GM12878 (cell line): ENCODE results near the gene MACROD2.

Source experiments
- ATF7 ChIP-seq: fragments of 450-650 bp; IDR thresholded peaks from 2 replicates; pipeline ENCODE4 v1.6.1; 2016; ENCODE audit warnings: low read depth, mild to moderate bottlenecking
- CTCF ChIP-seq, 3 experiments: IDR thresholded peaks in 2 of 3; conservative IDR thresholded peaks in 1 of 3; 2 replicates each; pipeline ENCODE4 v1.5.1; 2011; ENCODE audit warnings: low read depth in 3 of 3, low read length in 3 of 3, mild to moderate bottlenecking in 3 of 3, control low read depth in 2 of 3, moderate library complexity in 2 of 3, inconsistent platforms in 1 of 3, mixed read lengths in 1 of 3; ENCODE audit not compliant: control insufficient read depth in 2 of 3, insufficient read depth in 1 of 3; ENCODE audit errors: extremely low read depth in 1 of 3
- DPF2 ChIP-seq: fragments of 450-650 bp; IDR thresholded peaks from 2 replicates; pipeline ENCODE4 v1.6.1; 2017; ENCODE audit warnings: mild to moderate bottlenecking
- MYC ChIP-seq: IDR thresholded peaks from 2 replicates; pipeline ENCODE4 v1.6.1; 2011; ENCODE audit warnings: mild to moderate bottlenecking, low read length, moderate library complexity, inconsistent platforms; ENCODE audit not compliant: insufficient read depth, insufficient replicate concordance, insufficient read length, severe bottlenecking
- POLR2A ChIP-seq: IDR thresholded peaks from 2 replicates; pipeline ENCODE4 v1.6.1; 2011; ENCODE audit warnings: low read depth, mild to moderate bottlenecking, low read length
- SIN3A ChIP-seq: IDR thresholded peaks from 2 replicates; pipeline ENCODE4 v1.6.1; 2012; ENCODE audit warnings: low read depth, low read length, improper control_type of control experiment
- TCF12 ChIP-seq: IDR thresholded peaks from 2 replicates; pipeline ENCODE4 v1.6.1; 2011; ENCODE audit warnings: low read depth, mild to moderate bottlenecking, low read length
- YY1 ChIP-seq: IDR thresholded peaks from 2 replicates; pipeline ENCODE4 v1.6.1; 2011; ENCODE audit warnings: low read depth, mild to moderate bottlenecking, low read length
- ZBTB40 ChIP-seq: fragments of 450-650 bp; IDR thresholded peaks from 2 replicates; pipeline ENCODE4 v1.6.1; 2016; ENCODE audit warnings: mild to moderate bottlenecking, moderate library complexity, borderline replicate concordance
- ZNF24 ChIP-seq: fragments of 450-650 bp; IDR thresholded peaks from 2 replicates; pipeline ENCODE4 v1.6.1; 2017; ENCODE audit warnings: antibody characterized with exemption, mild to moderate bottlenecking
- ZSCAN29 ChIP-seq: fragments of 450-650 bp; IDR thresholded peaks from 2 replicates; pipeline ENCODE4 v1.6.1; 2017; ENCODE audit warnings: mild to moderate bottlenecking, moderate library complexity
- TF ChIP-seq, protein P1 (sequence below): IDR thresholded peaks from 2 replicates; pipeline ENCODE4 v1.6.1; 2011; ENCODE audit warnings: mild to moderate bottlenecking, low read depth, low read length, moderate library complexity; ENCODE audit not compliant: insufficient replicate concordance
- TF ChIP-seq, protein P2 (sequence below): fragments of 450-650 bp; IDR thresholded peaks from 2 replicates; pipeline ENCODE4 v1.6.1; 2016; ENCODE audit warnings: mild to moderate bottlenecking

DNA sequence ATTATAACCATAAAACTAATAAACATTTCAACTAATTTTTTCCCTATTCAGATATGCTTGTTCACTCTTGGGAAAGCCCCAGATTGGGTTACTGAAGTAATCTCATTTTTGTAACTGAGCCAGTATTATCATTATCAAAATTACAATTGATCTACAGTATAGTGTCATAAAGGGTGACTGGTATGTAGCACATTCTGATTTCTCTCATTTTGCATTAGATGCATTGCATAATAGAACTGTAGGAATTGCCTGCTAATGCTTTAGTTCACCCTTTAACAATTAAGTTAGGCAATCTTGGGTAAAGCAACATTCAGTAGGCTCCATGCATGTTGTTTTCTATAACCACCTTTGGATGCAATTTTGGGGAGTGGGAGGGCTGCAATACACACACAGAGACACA is 492.9 kb downstream of the MACROD2 start:
- TF ChIP-seq MYC (no peak), CTCF (IDR thresholded peaks at IDR 0.05 in 2 of 3, conservative IDR thresholded peaks at IDR 0.05 in 1 of 3; ENCODE audit: control insufficient read depth in 2 of 3, extremely low read depth in 1 of 3, insufficient read depth in 1 of 3, low read depth in 3 of 3, low read length in 3 of 3) (no peak), ATF7 (no peak), ZBTB40 (no peak), ZSCAN29 (no peak), DPF2 (no peak), SIN3A (no peak), YY1 (no peak), ZNF24 (no peak), POLR2A (no peak), TCF12 (no peak)
- TF ChIP-seq, protein P1, sequence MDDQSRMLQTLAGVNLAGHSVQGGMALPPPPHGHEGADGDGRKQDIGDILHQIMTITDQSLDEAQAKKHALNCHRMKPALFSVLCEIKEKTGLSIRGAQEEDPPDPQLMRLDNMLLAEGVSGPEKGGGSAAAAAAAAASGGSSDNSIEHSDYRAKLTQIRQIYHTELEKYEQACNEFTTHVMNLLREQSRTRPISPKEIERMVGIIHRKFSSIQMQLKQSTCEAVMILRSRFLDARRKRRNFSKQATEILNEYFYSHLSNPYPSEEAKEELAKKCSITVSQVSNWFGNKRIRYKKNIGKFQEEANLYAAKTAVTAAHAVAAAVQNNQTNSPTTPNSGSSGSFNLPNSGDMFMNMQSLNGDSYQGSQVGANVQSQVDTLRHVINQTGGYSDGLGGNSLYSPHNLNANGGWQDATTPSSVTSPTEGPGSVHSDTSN, result no peak
- TF ChIP-seq, protein P2, sequence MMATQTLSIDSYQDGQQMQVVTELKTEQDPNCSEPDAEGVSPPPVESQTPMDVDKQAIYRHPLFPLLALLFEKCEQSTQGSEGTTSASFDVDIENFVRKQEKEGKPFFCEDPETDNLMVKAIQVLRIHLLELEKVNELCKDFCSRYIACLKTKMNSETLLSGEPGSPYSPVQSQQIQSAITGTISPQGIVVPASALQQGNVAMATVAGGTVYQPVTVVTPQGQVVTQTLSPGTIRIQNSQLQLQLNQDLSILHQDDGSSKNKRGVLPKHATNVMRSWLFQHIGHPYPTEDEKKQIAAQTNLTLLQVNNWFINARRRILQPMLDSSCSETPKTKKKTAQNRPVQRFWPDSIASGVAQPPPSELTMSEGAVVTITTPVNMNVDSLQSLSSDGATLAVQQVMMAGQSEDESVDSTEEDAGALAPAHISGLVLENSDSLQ, result no peak
